ENCODE data around the gene DTX3. TPM values are rescaled to one million over a fixed set of nuclear protein-coding genes. Genes with fewer than 3 reads are reported as not detected.
"Not testable (repeated sequence)": the region's sequence is repeated elsewhere in the genome, so short reads cannot be mapped to it uniquely, and the experiment has no call there.

Gene DTX3
- total and polyA plus RNA-seq, 2 experiments from 2014 or later, result 22.8 to 46.6 TPM

GRCh38 chr12:57655541-57656240 is 51.1 kb downstream of the DTX3 start:
- H3K4me3 Mint-ChIP-seq, result no peak overlapping the region
- H3K27ac Mint-ChIP-seq, result no peak overlapping the region
- no peaks in the 10 kb centered on the region for H3K4me1 Mint-ChIP-seq

DNA sequence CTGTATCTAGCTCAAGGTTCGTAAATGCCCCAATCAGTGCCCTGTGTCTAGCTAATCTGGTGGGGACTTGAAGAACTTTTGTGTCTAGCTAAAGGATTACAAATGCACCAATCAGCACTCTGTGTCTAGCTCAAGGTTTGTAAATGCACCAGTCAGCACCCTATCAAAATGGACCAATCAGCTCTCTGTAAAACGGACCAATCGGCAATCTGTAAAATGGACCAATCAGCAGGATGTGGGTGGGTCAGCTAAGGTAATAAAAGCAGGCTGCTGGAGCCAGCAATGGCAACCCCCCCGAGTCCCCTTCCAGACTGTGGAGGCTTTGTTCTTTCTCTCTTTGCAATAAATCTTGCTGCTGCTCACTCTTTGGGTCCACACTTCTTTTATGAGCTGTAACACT is 51.8 kb downstream of the DTX3 start:
- not testable (repeated sequence) for H4K20me1 ChIP-seq (replicated peaks; ENCODE audit: insufficient read depth); H3K4me1 Mint-ChIP-seq; ATAC-seq; H3K27ac Mint-ChIP-seq; H3K36me3 ChIP-seq (ENCODE audit: insufficient read depth); H3F3A ChIP-seq (replicated peaks; ENCODE audit: low read depth); H3K9me2 ChIP-seq (ENCODE audit: insufficient read depth); H3K27me3 Mint-ChIP-seq (ENCODE audit: insufficient read depth, low read depth, poor library complexity); H3K4me1 ChIP-seq (ENCODE audit: insufficient read depth); H3K4me3 Mint-ChIP-seq; H2AFZ ChIP-seq; H3K27me3 ChIP-seq (ENCODE audit: insufficient read depth); H3K79me2 ChIP-seq (replicated peaks; ENCODE audit: insufficient read depth); DNase-seq (ENCODE audit: low spot score); H3K4me2 ChIP-seq; H3K4me3 ChIP-seq; H3K27ac ChIP-seq (ENCODE audit: low read depth)
- H3K9me3 Mint-ChIP-seq, result peaks cover 74% of the 10 kb centered on the region
- H3K36me3 Mint-ChIP-seq (ENCODE audit: low read depth), result peaks cover 10% of the 10 kb centered on the region

More at GRCh38 chr12:57655541-57656240, 51.1 kb downstream of the DTX3 start:
- Mint-ChIP-seq H3K27me3 (ENCODE audit: insufficient read depth, low read depth, poor library complexity) (no peaks in the 10 kb centered on the region), H3K9me3 (peaks cover 67% of the 10 kb centered on the region), H3K36me3 (ENCODE audit: low read depth) (peaks cover 5% of the 10 kb centered on the region; the same call in 2 of the 3 replicates)
- Histone ChIP-seq H4K20me1 (replicated peaks; ENCODE audit: insufficient read depth) (no peaks in the 10 kb centered on the region), H3K79me2 (replicated peaks; ENCODE audit: insufficient read depth) (no peaks in the 10 kb centered on the region), H3K36me3 (ENCODE audit: insufficient read depth) (no peaks in the 10 kb centered on the region), H3F3A (replicated peaks; ENCODE audit: low read depth) (no peaks in the 10 kb centered on the region), H3K4me2 (no peak overlapping the region), H3K27me3 (ENCODE audit: insufficient read depth) (no peaks in the 10 kb centered on the region), H3K4me1 (ENCODE audit: insufficient read depth) (no peaks in the 10 kb centered on the region), H3K4me3 (no peak overlapping the region), H3K9me2 (ENCODE audit: insufficient read depth) (no peaks in the 10 kb centered on the region), H3K27ac (ENCODE audit: low read depth) (no peak overlapping the region), H2AFZ (no peak overlapping the region)
- TF ChIP-seq EZH2 (IDR thresholded peaks at IDR 0.05; ENCODE audit: low read depth, unreplicated experiment) (no peak), CTCF (conservative IDR thresholded peaks at IDR 0.05; ENCODE audit: low read depth in 2 of 2) (no peak), CREB1 (CRISPR knock-in tag; IDR thresholded peaks at IDR 0.05; ENCODE audit: low read depth) (no peak), ZNF114 (CRISPR knock-in tag; IDR thresholded peaks at IDR 0.05) (no peak)
- no peak for ATAC-seq
- no peak for DNase-seq (ENCODE audit: low spot score)

DNA sequence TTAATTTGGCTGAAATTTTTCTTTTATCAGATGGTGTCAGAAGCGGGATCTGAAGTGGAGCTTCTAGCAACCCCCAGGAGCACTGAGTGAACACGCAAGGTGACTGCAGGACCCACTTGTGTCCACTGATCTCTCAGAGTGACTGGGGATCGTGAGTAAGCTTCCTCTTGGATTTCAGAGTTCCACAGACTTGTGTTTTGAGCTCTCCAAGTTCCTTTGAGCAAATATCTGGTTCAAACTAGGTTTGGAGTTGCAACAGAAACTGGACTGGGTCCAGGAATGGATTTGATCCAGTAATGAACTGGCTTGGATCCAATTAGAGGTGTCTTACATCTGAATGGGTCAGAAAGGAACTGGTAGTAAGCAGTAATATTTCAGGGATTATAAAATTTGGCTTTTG is 53.1 kb downstream of the DTX3 start:
- no peak overlapping the region for H3K27ac ChIP-seq (ENCODE audit: low read depth)
- no peaks in the 10 kb centered on the region for H3F3A ChIP-seq (replicated peaks; ENCODE audit: low read depth)
- H3K4me1 Mint-ChIP-seq, result no peaks in the 10 kb centered on the region
- H3K27me3 Mint-ChIP-seq (ENCODE audit: insufficient read depth, low read depth, poor library complexity), result no peaks in the 10 kb centered on the region
- no peak overlapping the region for H3K27ac Mint-ChIP-seq
- H3K36me3 ChIP-seq (ENCODE audit: insufficient read depth), result peaks cover 4% of the 10 kb centered on the region
- no peaks in the 10 kb centered on the region for H3K9me2 ChIP-seq (ENCODE audit: insufficient read depth)
- H3K4me1 ChIP-seq (ENCODE audit: insufficient read depth), result no peaks in the 10 kb centered on the region
- H3K79me2 ChIP-seq (replicated peaks; ENCODE audit: insufficient read depth), result no peaks in the 10 kb centered on the region
- no peaks in the 10 kb centered on the region for H4K20me1 ChIP-seq (replicated peaks; ENCODE audit: insufficient read depth)
- ATAC-seq (no peak), DNase-seq (ENCODE audit: low spot score) (no peak)
- TF ChIP-seq NANOG (IDR thresholded peaks at IDR 0.05; ENCODE audit: borderline replicate concordance) (no peak), POLR2AphosphoS5 (IDR thresholded peaks at IDR 0.05; ENCODE audit: low read depth) (no peak), ZNF331 (CRISPR knock-in tag; IDR thresholded peaks at IDR 0.05; ENCODE audit: low read depth) (no peak)
- no peak overlapping the region for H3K4me3 Mint-ChIP-seq
- no peak overlapping the region for H3K4me2 ChIP-seq
- no peak overlapping the region for H2AFZ ChIP-seq
- H3K9me3 Mint-ChIP-seq, result peaks cover 81% of the 10 kb centered on the region
- peaks cover 13% of the 10 kb centered on the region for H3K36me3 Mint-ChIP-seq (ENCODE audit: low read depth)
- no peaks in the 10 kb centered on the region for H3K27me3 ChIP-seq (ENCODE audit: insufficient read depth)
- H3K4me3 ChIP-seq, result no peak overlapping the region

All from GM23338 (cell line).